ENCODE measurements around the gene ZSCAN22. TPM values are rescaled to one million over a fixed set of nuclear protein-coding genes. Genes with fewer than 3 reads are reported as not detected.
A peak's percentile ranks its signal among the peaks of the same experiment; 100 is the strongest.

ZSCAN22 gene
- total RNA-seq, 1 experiment from 2014 or later, result 4.0 TPM

GRCh38 chr19:58326501-58326913 lies 287 bp upstream of the ZSCAN22 start:
- Histone ChIP-seq H3K27ac (ENCODE audit: low read length) (no peak overlapping the region), H3K4me3 (ENCODE audit: low read length) (peak overlapping the region; percentile 94), H2AFZ (ENCODE audit: low read length) (peak overlapping the region; percentile 82), H3K4me1 (ENCODE audit: insufficient read depth, low read length) (peaks cover 26% of the 10 kb centered on the region), H3K9me2 (replicated peaks; ENCODE audit: low read length) (no peaks in the 10 kb centered on the region), H4K20me1 (ENCODE audit: low read length) (peaks cover 5% of the 10 kb centered on the region; the same call in 1 of the 2 replicates), H3K27me3 (ENCODE audit: low read length) (no peaks in the 10 kb centered on the region), H3K9ac (ENCODE audit: low read length) (peak overlapping the region; percentile 87), H3K9me3 (ENCODE audit: low read length) (no peaks in the 10 kb centered on the region), H3K36me3 (ENCODE audit: low read depth, low read length) (0 out of 2 replicates have a peak, but pooled peaks cover 5% of the 10 kb centered on the region), H3K4me2 (ENCODE audit: low read length) (peak overlapping the region; percentile 94), H3K79me2 (ENCODE audit: low read length) (peaks cover 62% of the 10 kb centered on the region), H3F3A (ENCODE audit: low read length, unreplicated experiment) (no peaks in the 10 kb centered on the region)
- TF ChIP-seq CTCF (conservative IDR thresholded peaks at IDR 0.05; ENCODE audit: low read depth, low read length) (no peak), EZH2 (IDR thresholded peaks at IDR 0.05; ENCODE audit: low read length, unreplicated experiment) (no peak), EZH2phosphoT487 (IDR thresholded peaks at IDR 0.05; ENCODE audit: borderline replicate concordance, low read length) (no peak)
- intact Hi-C loops (cut with micrococcal nuclease), result loop anchor here (1.0 to 5.0 kb wide), 3 partner anchors 21 to 144 kb away; partner anchors contain the start of genes ERVK3-1 and ZNF274
- ATAC-seq, result no peak; the same call in 1 of the 2 replicates
- CTCF ChIA-PET, result no interaction called here
- POLR2A ChIA-PET (ENCODE audit: unreplicated experiment), result no interaction called here
- DNase-seq, result no peak
- BruUV-seq (replicated peaks), result no TSS peak

GRCh38 chr19:58328999-58329398 lies 2.2 kb downstream of the ZSCAN22 start:
- Histone ChIP-seq H3K9ac (ENCODE audit: low read length) (no peak overlapping the region), H3K9me2 (replicated peaks; ENCODE audit: low read length) (no peaks in the 10 kb centered on the region), H3F3A (ENCODE audit: low read length, unreplicated experiment) (no peaks in the 10 kb centered on the region), H3K79me2 (ENCODE audit: low read length) (peaks cover 51% of the 10 kb centered on the region), H3K4me2 (ENCODE audit: low read length) (peak overlapping the region; percentile 94), H3K27ac (ENCODE audit: low read length) (no peak overlapping the region), H3K4me3 (ENCODE audit: low read length) (no peak overlapping the region), H3K9me3 (ENCODE audit: low read length) (no peaks in the 10 kb centered on the region), H4K20me1 (ENCODE audit: low read length) (peaks cover 5% of the 10 kb centered on the region; the same call in 1 of the 2 replicates), H3K4me1 (ENCODE audit: insufficient read depth, low read length) (peaks cover 26% of the 10 kb centered on the region), H2AFZ (ENCODE audit: low read length) (no peak overlapping the region), H3K27me3 (ENCODE audit: low read length) (no peaks in the 10 kb centered on the region), H3K36me3 (ENCODE audit: low read depth, low read length) (no peaks in the 10 kb centered on the region)
- ATAC-seq (no peak), DNase-seq (peak; percentile 23)
- intact Hi-C loops (cut with micrococcal nuclease), result loop anchor here (5.0 kb wide), 1 partner anchor 73 kb away; no protein-coding TSS in a partner anchor
- no peak for TF ChIP-seq EZH2phosphoT487 (IDR thresholded peaks at IDR 0.05; ENCODE audit: borderline replicate concordance, low read length)
- peak; percentile 60 for TF ChIP-seq CTCF (conservative IDR thresholded peaks at IDR 0.05; ENCODE audit: low read depth, low read length)
- TF ChIP-seq EZH2 (IDR thresholded peaks at IDR 0.05; ENCODE audit: low read length, unreplicated experiment), result no peak
- no TSS peak for BruUV-seq (replicated peaks)
- CTCF ChIA-PET, result no interaction called here
- POLR2A ChIA-PET (ENCODE audit: unreplicated experiment), result no interaction called here

DNA sequence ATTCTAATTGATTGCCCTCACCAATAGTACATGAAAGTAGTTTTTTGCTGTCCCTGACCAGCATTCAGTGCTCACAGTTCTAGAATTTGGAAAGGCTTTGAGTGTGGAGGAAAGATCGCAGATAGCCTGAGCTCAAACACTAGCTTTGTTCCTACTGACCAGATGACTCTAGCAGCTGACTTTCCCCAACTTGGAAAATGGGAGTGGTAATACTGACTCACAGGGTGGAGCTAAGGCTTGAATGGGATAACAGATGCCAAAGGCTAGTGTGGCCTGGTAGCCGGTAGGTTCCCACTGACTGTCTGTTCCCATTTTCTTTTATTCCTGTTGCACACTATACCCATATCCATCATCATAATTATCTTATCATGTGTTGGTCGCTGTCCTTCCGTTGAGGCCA lies 3.7 kb downstream of the ZSCAN22 start:
- Histone ChIP-seq H4K20me1 (ENCODE audit: low read length) (peaks cover under 1% of the 10 kb centered on the region; the same call in 1 of the 2 replicates), H3K79me2 (ENCODE audit: low read length) (peaks cover 37% of the 10 kb centered on the region), H3K4me2 (ENCODE audit: low read length) (peak overlapping the region; percentile 21), H3K4me3 (ENCODE audit: low read length) (no peak overlapping the region), H3K9me3 (ENCODE audit: low read length) (no peaks in the 10 kb centered on the region), H3F3A (ENCODE audit: low read length, unreplicated experiment) (no peaks in the 10 kb centered on the region), H3K36me3 (ENCODE audit: low read depth, low read length) (no peaks in the 10 kb centered on the region), H3K9me2 (replicated peaks; ENCODE audit: low read length) (no peaks in the 10 kb centered on the region), H3K9ac (ENCODE audit: low read length) (no peak overlapping the region), H3K27ac (ENCODE audit: low read length) (peak overlapping the region; percentile 19), H3K27me3 (ENCODE audit: low read length) (no peaks in the 10 kb centered on the region), H3K4me1 (ENCODE audit: insufficient read depth, low read length) (peaks cover 21% of the 10 kb centered on the region), H2AFZ (ENCODE audit: low read length) (no peak overlapping the region)
- no TSS peak for BruUV-seq (replicated peaks)
- DNase-seq, result peak; percentile 88
- CTCF ChIA-PET, result no interaction called here
- intact Hi-C loops (cut with micrococcal nuclease), result no loop called here
- TF ChIP-seq EZH2phosphoT487 (IDR thresholded peaks at IDR 0.05; ENCODE audit: borderline replicate concordance, low read length) (no peak), CTCF (conservative IDR thresholded peaks at IDR 0.05; ENCODE audit: low read depth, low read length) (no peak), EZH2 (IDR thresholded peaks at IDR 0.05; ENCODE audit: low read length, unreplicated experiment) (no peak)
- POLR2A ChIA-PET (ENCODE audit: unreplicated experiment), result interaction anchor here (0.5 to 1.1 kb wide), 4 partner anchors 9 to 164 kb away, joined by 3 to 7 read pairs (median 6); partner anchors contain the start of gene ZNF497
- ATAC-seq, result peak; percentile 13

Data from PC-3 (cell line).